GM21717 (cell line): ENCODE data around the gene EHMT2.
"Not testable (repeated sequence)": the region's sequence is repeated elsewhere in the genome, so short reads cannot be mapped to it uniquely, and the experiment has no call there.

ENCODE experiments used
- ATAC-seq: cut with Tn5 transposase; IDR thresholded peaks from one replicate; pipeline ENCODE4 v1.9.1; 2021; ENCODE audit warnings: mild to moderate bottlenecking, moderate library complexity; ENCODE audit not compliant: unreplicated experiment

Gene EHMT2

DNA sequence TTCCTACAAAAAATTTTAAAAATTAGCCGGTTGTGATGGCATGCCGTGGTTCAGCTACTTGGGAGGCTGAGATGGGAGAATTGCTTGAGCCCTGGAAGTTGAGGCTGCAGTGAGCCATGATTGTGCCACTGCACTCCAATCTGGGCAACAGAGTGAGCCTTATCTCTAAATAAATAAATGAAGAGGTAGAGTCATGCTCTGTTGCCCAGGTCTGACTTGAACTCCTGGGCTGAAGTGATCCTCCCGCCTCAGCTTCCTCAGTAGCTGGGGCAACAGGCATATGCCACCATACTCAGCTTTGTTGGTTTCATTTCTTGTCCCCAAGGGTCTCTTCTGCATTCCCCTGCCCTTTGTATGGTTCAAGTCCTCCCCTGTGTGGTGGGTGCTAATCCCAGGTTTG is 53.0 kb downstream of the EHMT2 start:
- no peak for ATAC-seq

DNA sequence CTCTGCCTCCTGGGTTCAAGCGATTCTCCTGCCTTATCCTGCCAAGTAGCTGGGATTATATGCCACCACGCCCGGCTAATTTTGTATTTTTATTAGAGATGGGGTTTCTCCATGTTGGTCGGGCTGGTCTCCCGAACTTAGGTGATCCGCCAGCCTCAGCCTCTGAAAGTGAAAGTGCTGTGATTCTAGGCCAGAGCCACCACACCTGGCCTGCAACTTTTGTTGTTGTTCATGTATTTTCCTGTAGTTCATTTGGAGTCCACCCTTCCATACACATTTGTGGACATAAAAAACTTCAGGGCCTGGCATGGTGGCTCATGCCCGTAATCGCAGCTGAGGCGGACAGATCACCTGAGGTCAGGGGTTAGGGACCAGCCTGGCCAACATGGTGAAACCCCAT is 55.4 kb downstream of the EHMT2 start:
- no peak for ATAC-seq

DNA sequence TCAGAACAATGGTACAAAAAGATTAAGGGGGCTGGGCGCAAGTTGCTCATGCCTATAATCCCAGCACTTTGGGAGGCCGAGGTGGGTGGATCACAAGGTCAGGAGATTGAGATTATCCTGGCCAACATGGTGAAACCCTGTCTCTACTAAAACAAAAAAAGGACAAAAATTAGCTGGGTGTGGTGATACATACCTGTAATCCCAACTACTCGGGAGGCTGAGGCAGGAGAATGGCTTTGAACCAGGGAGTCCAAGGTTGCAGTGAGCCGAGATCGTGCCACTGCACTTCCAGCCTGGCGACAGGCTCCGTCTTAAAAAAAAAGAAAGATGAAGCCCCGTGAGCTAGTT is 57.7 kb downstream of the EHMT2 start:
- not testable (repeated sequence) for ATAC-seq

DNA sequence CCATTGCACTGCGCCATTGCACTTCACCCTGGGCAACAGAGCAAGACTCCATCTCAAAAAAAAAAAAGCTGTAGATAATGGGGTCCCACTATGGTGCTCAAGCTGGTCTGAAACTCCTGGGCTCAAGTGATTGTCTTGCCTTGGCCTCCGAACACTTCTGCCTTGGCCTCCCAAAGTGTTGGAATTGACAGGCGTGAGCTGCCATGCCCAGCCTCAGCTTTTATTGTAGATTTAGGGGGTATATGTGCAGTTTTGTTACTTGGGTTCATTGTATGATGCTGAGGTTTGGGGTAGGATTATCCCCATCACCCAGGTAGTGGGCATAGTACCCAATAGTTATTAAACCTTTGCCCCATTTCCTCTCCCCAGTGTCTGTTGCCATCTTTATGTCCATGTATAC is 58.5 kb downstream of the EHMT2 start:
- no peak for ATAC-seq

DNA sequence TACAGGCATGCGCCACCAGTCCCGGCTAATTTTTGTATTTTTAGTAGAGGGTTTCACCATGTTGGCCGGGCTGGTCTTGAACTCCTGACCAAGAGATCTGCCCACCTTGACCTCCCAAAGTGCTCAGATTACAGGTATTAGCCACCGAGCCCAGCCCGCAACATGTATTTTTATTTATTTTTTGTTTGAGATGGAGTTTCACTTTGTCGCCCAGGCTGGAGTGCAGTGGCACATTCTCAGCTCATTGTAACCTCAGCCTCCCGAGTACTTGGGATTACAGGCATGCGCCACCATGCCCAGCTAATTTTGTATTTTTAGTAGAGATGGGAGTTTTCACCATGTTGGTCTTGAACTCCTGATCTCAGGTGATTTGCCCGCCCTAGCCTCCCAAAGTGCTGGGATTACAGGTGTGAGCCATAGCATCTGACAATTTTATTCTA is 59.4 kb downstream of the EHMT2 start:
- not testable (repeated sequence) for ATAC-seq

DNA sequence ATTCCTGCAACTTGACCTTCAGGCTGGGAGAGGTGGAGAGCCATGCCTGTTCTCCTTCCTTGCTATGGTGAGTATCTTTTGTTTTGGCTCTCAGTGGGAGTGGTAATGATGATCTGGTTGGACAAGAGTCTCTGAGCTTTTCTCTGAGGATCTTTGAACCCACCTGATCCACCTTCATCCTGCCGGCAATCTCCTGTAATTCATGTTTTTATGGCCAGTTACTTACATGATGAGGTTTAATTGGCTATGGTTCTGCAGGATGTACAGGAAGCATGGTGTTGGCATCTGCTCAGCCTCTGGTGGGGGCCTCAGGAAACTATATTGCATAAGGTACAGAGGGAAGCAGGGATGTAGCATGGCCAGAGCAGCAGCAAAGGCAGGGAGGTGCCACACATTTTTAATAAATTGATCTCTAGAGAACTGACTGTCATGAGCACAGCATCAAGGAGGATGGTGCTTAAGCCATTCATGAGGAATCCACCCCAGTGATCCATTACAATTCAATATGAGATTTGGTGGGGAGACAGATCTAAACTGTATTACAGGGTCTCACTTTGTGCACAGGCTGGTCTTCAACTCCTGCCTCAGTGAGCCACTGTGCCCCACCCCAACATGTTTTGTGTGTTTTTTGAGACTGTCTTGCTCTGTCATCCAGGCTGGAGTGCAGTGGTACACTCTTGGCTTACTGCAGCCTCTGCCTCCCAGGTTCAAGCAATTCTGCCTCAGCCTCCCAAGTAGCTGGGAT is 60.0 kb downstream of the EHMT2 start:
- ATAC-seq = no peak

DNA sequence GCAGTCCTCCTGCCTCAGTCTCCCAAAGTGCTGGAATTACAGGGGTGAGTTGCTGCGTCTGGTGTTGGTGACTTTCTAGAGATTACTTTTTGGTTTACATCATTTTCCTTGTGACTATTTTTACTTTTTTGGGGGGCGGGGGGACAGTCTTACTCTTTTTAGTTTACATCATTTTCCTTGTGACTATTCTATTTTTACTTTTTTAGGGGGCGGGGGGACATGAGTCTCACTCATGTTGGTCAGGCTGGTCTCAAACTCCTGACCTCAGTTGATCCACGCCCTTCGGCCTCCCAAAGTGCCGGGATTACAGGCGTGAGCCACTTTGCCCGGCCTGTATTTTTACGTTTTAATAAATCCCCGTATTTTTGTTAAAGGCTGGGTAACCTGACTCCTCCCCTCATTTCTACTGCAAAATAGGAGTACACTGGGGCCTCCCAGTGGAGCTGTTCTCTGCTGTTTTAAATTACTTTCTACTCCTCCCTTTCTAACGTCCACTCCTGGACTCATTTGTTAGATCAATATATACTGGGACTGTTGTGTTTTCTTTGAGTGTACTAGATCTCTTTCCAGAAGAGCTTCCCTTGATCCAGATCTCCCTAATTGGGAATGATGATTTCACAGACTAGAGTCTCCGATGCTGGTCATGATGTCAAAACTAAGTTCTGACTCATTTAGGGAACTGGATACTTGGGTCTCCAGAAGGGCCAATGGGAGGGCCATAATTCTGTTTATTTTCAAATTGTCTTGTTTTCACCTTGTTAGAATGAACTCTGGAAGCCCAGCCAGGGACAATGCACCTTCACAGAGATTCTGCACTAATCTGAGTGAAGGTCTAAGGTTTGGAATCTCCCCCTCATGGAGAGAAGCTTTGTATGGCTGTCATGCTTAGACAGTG is 60.8 kb downstream of the EHMT2 start:
- no peak for ATAC-seq

DNA sequence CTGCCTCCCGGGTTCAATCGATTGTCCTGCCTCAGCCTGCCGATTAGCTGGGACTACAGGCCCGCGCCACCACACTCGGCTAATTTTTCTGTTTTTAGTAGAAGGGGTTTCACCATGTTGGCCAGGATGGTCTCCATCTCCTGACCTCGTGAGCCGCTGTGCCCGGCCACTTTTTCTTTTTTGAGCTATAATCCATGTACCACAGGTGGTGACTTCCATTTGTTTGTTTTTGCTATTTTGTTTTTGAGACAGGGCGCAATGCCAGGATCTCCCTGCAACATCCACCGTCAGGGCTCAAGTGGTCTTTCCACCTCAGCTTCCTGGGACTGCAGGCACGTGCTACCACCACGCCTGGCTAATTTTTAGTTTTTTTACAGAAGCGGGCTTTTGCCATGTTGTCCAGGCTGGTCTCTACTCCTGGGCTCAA is 61.4 kb downstream of the EHMT2 start:
- ATAC-seq = no peak

DNA sequence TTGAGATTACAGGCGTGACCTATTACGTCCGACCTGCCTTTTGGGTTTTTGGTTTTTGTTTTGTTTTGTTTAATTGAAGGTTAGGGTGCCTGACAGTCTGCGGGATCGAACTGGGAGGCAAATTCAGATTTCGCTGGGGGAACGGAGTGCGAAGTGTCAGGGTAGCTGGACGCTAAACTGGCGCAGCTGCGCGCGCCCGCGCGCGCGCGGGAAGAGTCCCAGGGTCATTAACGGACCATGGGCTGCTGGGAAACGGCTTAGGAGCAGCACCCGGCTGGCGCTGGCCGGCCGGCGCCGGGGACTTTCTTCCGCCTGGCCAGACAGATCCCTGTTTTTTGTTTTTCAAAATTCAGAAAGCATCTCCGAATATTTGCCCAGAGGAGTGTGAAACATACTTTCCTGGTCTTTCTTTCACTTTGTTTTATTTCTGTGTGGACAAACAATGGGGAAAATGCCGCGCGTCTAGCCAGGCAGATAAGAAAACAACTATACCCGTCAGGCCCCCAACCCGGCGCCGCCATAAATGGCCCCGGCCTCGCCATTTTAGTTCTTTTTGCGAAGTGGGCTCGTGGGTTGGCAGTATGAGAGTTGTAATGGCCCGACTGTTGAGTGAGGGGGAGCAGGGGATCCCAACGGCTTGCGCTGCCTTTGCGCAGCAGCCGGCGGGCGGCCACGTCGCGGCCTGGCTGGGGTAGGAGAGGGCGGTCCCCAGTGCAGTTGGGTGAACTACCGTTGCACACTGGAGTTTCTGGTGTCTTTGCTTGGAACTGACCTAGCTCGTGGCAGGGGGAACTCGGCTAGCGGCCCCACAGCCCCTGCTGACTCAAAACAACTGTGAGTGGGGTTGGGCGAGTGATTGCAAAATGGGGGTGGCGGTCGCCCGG is 62.9 kb downstream of the EHMT2 start:
- ATAC-seq = peak; percentile 31

DNA sequence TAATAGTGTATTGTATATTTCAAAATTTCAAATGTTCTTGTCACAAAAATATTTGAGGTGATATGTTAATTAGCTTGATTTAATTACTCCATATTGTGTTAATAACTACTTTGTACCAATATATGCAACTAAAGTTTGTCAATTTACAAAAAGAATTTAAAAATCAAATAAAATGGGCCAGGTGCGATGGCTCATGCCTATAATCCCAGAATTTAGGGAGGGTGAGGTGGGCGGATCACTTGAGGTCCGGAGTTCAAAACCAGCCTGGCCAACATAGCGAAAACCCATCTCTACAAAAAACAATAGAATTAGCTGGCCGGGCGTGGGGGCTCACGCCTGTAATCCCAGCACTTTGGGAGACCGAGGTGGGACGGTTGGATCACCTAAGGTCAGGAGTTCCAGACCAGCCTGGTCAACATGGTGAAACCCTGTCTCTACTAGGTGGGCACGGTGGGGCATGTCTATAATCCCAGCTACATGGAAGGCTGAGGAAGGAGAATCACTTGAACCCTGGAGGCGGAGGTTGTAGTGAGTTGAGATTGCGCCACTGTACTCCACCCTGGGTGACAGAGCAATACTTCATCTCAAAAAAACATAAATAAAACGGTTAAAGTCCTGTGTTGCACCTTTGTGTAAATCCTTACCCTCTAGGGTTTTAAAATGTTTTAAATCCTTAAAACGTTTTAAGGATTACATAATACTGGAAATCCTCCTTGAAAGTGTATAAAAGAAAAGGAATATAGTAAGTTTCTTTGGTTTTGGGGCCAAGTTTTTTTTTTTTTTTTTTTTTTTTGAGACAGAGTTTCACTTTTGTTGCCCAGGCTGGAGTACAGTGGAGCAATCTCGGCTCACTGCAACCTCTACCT is 65.9 kb downstream of the EHMT2 start:
- no peak for ATAC-seq

DNA sequence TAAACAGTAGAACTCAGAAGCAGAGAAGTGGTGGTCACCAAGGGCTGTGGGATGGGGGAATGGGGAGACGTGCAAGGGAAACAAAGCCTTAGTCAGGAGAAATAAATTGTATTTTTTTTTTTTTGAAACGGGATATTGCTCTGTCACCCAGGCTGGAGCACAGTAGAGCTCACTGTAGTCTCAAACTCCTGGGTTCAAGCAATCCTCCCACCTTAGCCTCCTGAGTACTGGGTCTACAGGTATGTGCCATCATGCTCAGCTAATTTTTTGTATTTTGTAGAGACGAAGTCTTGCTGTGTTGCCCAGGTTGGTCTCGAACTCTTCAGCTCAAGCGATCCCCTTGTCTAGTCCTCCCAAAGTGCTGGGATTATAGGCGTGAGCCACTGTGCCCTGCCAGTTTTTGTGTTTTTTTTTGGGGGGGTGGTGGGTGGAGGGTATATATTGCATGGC is 66.6 kb downstream of the EHMT2 start:
- ATAC-seq = no peak
